Ammon's horn (tissue), 1 donor: ENCODE data around the gene UQCR10.
"Not testable (repeated sequence)": the region's sequence is repeated elsewhere in the genome, so short reads cannot be mapped to it uniquely, and the experiment has no call there.

Source experiments
- DNase-seq: peaks from one replicate; pipeline ENCODE4 v3.0.0-alpha.2; 2016; ENCODE audit warnings: low spot score

UQCR10 gene

GRCh38 chr22:29737251-29738117, 29.7 kb upstream of the UQCR10 start:
- DNase-seq: peak; percentile 71

DNA sequence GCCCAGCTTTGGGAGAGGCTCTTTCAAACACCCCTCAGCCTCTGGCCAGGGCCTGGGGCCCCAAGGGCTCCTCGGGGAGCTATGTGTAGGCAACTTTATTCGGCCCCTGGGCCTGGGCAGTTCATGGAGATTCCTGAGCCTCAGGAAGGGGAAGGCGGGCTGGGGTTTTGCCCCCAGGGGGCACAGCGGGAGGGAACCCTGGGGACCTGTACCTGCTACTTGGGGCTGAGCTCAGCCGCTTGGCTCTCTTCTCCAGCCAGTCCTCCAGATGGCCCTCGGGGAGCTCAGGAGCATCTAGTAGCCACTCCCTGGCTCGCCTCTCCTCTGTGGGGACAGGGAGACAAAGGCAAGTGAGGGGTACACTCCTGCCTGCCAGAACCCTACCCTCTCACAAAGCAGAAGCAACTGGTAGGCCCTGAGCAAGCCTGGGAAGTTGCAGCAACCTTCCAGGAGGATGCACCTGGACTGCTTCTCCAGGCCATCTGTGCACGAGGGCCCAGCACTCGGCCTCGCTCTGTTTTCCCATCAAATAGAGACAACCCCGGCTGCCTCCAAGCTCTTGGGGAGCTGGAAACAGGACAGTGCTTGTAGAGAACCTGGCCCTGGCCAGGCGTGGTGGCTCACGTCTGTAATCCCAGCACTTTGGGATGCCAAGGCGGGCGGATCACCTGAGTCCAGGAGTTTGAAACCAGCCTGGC, 28.9 kb upstream of the UQCR10 start:
- no peak for DNase-seq

DNA sequence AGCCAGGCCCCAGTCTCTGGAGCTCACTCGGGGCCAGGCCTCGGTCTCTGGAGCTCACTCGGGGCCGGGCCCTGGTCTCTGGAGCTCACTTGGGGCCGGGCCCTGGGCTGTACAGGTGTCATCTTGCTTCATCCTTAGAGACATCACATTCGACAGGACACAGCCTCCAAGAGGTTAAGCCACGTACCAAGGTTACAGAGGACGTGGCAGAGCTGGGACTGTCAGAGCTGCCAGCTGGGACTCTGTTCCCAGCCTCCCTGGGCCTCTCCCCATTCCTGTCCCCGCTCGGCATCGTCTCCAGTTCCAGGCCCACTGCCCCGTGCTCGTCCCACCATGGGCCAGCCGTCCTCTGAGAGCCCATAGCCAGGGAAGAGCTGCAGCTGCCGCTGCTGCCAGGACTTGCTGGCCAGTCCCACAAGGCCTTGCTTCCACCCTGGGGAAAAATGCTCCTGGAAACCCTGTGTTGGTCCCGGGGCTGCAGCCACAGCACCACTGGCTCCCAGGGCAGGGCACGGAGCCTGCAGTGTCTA, 27.8 kb upstream of the UQCR10 start:
- DNase-seq: no peak

GRCh38 chr22:29740216-29740615, 27.0 kb upstream of the UQCR10 start:
- DNase-seq: no peak

DNA sequence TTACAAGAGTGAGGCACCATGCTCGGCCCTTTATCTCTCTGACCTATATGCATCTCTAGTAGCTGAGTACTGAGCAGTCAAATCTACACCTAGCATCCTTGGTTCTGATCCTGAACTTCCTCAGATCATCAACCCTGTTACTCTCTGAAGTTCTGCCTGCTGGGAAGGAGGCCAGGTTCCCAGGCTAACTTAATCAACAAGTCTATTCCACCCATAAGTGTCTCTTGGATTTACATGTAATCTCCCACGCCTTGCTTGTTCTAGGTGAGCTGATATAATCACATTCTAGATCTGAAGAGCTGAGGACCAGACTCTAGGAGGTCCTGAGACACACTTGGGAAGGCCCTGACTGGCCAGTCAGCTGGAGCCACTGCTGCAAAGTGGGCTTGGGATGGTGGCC, 25.2 kb upstream of the UQCR10 start:
- no peak for DNase-seq

GRCh38 chr22:29742326-29742725, 24.8 kb upstream of the UQCR10 start:
- no peak for DNase-seq

- DNase-seq: peak; percentile 77
Measured at GRCh38 chr22:29744902-29745301, 22.3 kb upstream of the UQCR10 start.

- no peak for DNase-seq
Measured at GRCh38 chr22:29747832-29748231, 19.3 kb upstream of the UQCR10 start.

- no peak for DNase-seq
Measured at GRCh38 chr22:29748248-29748893, 18.8 kb upstream of the UQCR10 start.

- DNase-seq: no peak
Measured at GRCh38 chr22:29750029-29750428, 17.1 kb upstream of the UQCR10 start.

DNA sequence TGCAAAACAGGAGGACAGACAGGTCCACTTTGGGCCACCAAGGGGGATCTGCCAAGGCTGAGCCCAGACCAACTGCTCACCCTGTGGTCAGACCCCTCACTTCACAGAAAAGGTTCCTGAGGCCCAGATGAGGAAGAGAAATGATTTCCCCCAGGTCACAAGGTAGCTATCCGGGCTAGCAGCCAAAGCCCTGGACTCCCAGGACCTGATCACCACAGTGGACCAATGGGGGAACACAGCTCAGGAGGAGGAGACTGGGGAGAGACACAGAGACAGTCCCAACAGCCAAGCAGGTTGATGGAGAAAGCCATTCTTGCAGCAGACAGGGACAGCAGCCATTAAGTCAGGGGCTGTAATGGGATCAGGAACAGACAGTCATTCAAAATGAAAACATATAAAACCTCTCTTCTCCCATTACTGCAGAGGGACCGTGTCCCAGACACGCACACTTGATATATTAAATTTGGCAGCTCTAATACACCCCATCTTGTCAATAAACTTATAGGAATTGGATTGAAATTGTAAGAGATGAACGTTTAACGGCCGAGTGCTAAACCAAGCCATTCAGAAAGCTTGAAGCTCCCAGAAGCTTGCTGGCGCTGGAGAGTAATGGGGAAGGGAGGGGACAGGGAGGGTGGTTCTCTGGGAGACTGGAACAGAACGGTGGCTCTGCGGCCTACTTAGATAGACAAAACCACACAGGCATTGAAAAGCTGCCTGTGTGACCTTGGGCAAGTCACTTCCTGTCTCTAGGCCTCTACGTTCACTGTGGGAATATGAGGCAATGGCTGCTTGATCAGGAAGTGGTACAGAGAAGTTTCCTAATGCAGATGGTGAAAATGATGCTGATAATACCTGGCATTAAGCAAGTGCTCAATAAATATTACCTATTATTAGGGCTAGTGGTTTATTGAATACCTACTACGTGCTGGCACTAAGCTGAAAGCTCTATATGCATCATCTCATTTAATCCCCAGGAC, 16.3 kb upstream of the UQCR10 start:
- DNase-seq: no peak

GRCh38 chr22:29751669-29752068, 15.5 kb upstream of the UQCR10 start:
- DNase-seq: no peak

DNA sequence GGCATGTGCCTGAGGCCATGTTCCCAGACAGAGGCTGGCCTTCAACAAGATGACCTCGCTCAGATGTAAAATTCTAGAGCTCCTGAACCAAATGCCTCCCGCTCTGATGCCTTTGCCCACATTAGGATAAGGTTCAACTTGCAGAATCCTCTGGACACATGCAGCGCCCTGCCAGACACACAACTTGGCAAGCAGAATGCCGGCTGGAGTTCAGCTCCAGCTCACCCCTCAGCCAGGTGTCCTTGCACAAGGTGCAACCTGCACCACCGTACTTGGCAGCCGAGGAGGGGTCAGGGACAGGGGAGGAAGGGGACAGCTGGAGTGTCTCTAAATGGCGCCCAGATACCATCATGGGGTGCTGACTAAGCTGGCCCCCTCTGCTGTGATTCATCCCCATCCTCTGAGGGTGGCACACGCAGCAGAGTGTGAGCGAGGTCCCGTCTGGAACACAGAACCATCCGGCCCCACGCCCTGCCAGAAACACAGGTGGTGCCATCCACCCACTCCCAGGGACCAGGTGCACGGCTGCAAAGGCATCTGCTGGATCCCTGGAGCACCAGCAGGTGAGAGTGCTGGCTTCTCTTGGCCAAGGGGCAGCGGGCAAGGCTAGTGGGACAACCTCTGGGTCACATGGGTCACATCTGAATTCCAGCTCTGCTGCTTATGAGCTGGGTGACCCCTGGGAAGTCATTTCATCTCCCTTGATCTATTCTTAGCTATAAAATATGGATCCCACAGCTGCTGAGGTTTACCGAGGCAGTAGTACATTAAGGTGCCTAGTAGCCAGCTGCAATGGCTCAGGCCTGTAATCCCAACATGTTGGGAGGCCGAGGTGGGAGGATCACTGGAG, 13.1 kb upstream of the UQCR10 start:
- DNase-seq: no peak

- not testable (repeated sequence) for DNase-seq
Measured at GRCh38 chr22:29754658-29755395, 12.3 kb upstream of the UQCR10 start.

DNA sequence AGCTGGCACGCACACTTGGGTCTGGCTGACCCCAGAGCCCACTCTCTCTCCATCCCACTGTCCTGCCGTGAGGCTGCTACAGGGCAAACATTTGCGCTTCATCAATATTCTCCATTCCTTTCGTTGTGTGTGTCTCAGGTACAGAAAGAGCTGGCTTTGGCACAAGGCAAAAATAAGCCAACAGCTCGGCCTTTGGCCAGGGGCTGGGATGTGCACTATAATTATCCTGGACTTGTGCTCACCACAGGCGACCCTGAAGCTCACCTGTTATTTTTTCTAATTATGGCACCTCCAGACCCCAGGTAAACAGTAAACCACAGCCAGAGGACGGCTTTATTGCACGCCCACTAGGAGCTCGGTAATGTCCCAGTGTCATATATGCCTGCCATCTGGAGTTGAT, 11.3 kb upstream of the UQCR10 start:
- DNase-seq: no peak

DNA sequence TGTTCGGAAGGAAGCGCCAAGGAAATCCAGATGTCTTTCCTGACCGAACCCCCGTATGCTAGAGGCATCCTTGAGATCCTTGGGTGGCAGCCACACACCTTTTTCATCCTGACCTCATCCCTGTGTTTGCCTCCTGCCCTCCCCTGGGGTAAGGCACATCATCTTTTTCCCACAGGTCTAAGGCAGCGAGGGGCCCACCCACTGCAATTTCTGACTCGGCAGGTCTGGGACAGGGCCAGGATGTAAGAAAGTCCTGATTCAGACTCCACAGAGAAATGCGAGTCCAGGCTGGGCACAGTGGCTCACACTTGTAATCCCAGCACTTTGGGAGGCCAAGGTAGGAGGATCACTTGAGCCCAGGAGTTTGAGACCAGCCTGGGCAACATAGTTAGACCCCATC, 10.8 kb upstream of the UQCR10 start:
- no peak for DNase-seq

DNA sequence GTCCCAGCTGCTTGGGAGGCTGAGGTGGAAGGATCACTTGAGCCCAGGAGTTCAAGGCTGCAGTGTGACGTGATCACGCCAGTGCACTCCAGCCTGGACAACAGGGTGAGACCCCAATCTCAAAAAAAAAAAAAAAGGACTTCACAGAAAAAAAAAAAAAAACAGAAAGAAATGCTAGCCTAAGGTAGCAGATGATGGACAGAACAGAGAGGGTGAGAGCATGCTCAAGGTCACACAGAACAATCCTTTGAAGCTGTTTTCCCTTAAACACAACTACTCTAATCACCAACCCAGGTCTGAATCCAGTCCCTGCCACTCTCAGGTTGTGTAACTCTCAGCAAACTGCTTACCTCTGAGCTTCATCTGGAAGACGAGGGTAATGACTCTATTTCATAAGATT, 10.1 kb upstream of the UQCR10 start:
- no peak for DNase-seq

GRCh38 chr22:29758068-29758622, 9.0 kb upstream of the UQCR10 start:
- no peak for DNase-seq

GRCh38 chr22:29758959-29759358, 8.2 kb upstream of the UQCR10 start:
- DNase-seq: no peak
